ENCODE results near the gene UCN.
A peak's percentile ranks its signal among the peaks of the same experiment; 100 is the strongest.
"Not testable (repeated sequence)": the region's sequence is repeated elsewhere in the genome, so short reads cannot be mapped to it uniquely, and the experiment has no call there.

UCN gene, protein sequence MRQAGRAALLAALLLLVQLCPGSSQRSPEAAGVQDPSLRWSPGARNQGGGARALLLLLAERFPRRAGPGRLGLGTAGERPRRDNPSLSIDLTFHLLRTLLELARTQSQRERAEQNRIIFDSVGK

GRCh38 chr2:27308359-27308881, at the start of gene UCN:
Gene UCN (minus strand): TSS chr2:27308445. CDS start chr2:27307895, 550 bp downstream.
- DNase-seq = no peak
- no peak within 1 kb of the TSS for H3K27ac Mint-ChIP-seq

DNA sequence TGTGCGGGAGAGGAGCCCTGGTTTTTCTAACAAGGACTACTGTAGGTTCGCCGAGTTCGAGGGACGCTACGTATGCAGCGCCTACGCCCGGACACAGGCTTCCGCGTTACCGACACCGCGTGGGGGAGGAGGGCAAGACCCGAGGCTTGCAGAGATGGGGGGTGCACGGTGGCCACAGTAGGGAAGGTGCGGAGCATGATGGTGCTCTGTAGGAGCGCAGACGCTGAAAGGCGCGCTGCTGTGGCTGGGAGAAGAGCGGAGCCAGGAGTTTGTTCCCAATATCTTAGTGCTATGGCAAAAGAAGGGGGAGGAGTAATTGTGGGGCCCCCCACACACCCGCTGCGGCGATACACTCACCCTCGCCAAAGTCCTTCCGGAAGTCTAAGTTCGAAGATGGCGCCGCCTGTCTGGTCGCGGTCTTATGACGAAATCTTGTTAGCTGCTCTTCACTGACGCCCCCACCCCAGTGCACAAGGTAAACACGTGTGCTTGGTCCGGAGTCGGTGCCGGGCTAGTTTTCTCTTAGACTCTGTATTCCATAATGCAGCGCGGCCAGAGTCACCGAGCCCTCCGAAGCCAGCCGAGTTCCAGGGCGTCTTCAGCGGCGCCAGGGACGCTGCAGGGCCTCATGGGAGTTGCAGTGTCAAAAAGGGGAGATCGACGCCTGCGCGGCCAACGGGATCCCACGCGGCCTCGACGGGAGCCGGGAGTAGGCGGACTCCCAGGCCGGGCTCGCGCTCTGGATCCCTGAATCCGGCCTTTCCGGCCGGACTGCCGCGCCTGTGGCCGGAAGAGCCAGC, 48.3 kb upstream of the UCN start, which contains the start of gene GTF3C2:
GTF3C2 (minus strand) TSS at position 383 of the 800 bp plus-strand sequence. CDS start 13,210 bp downstream, outside the sequence.
- no peaks in the 10 kb centered on the region for H3K9me3 Mint-ChIP-seq
- peaks cover 57% of the 10 kb centered on the region for H3K4me1 Mint-ChIP-seq (ENCODE audit: low read depth)
- peak within 1 kb of the TSS; percentile 98 for H3K27ac Mint-ChIP-seq
- peak; percentile 93 for DNase-seq
- peak within 1 kb of the TSS; percentile 91 for H3K4me3 Mint-ChIP-seq
- H3K36me3 Mint-ChIP-seq (ENCODE audit: low read depth) = peaks cover 51% of the 10 kb centered on the region
- H3K27me3 Mint-ChIP-seq = no peaks in the 10 kb centered on the region

More at GRCh38 chr2:27308359-27308881, at the start of gene UCN:
- H3K9me3 Mint-ChIP-seq = no peaks in the 10 kb centered on the region
- H3K4me1 Mint-ChIP-seq (ENCODE audit: low read depth) = peaks cover 7% of the 10 kb centered on the region
- H3K36me3 Mint-ChIP-seq (ENCODE audit: low read depth) = peaks cover 42% of the 10 kb centered on the region
- peaks cover 42% of the 10 kb centered on the region for H3K27me3 Mint-ChIP-seq
- peak within 1 kb of the TSS; percentile 23 for H3K4me3 Mint-ChIP-seq

GRCh38 chr2:27356056-27356381, 47.8 kb upstream of the UCN start:
- no peak for DNase-seq
- Mint-ChIP-seq H3K27me3 (no peaks in the 10 kb centered on the region), H3K4me1 (ENCODE audit: low read depth) (peaks cover 58% of the 10 kb centered on the region), H3K4me3 (peak overlapping the region; percentile 91), H3K27ac (peak overlapping the region; percentile 98), H3K9me3 (no peaks in the 10 kb centered on the region), H3K36me3 (ENCODE audit: low read depth) (peaks cover 52% of the 10 kb centered on the region)

GRCh38 chr2:27354597-27354927, 46.3 kb upstream of the UCN start:
- H3K36me3 Mint-ChIP-seq (ENCODE audit: low read depth) = peaks cover 52% of the 10 kb centered on the region
- H3K4me3 Mint-ChIP-seq = peak overlapping the region; percentile 91
- H3K9me3 Mint-ChIP-seq = no peaks in the 10 kb centered on the region
- H3K27me3 Mint-ChIP-seq = no peaks in the 10 kb centered on the region
- DNase-seq = no peak
- H3K4me1 Mint-ChIP-seq (ENCODE audit: low read depth) = peaks cover 61% of the 10 kb centered on the region
- H3K27ac Mint-ChIP-seq = no peak overlapping the region

DNA sequence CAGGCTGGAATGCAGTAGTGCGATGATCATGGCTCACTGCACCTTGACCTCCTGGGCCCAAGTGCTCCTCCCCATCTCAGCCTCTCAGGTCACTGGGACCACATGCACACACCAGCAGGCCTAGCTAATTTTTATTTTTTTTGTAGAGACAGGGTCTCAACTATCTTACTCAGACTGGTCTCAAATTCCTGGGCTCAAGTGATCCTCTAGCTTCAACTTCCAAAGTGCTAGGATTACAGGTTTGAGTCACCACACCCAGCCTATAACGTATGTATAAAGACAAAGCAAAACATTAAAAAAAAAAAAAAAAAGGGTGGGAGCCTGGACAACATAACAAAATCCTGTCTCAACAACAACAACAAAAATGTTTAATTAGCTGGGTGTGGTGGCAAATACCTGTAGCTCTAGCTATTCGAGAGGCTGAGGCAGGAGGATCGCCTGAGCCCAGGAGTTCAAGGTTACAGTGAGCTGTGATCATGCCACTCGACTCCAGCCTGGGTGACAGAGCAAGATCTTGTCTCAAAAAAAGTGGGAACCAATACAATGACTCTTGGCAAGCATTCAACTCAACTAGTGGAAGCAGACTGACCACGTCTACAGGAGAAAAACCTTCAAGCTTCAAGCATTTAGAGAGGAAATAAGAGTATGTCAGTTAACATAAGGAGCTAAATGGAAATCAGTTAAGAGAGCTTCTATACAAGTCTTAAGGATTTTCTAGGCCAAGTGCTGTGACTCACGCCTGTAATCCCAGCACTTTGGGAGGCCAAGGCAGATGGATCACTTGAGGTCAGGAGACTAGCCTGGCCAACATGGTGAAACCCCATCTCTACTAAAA, 45.7 kb upstream of the UCN start:
- Mint-ChIP-seq H3K27ac (peak overlapping the region; percentile 59), H3K4me3 (peak overlapping the region; percentile 91), H3K27me3 (no peaks in the 10 kb centered on the region), H3K9me3 (no peaks in the 10 kb centered on the region), H3K4me1 (ENCODE audit: low read depth) (peaks cover 62% of the 10 kb centered on the region), H3K36me3 (ENCODE audit: low read depth) (peaks cover 55% of the 10 kb centered on the region)
- no peak for DNase-seq

DNA sequence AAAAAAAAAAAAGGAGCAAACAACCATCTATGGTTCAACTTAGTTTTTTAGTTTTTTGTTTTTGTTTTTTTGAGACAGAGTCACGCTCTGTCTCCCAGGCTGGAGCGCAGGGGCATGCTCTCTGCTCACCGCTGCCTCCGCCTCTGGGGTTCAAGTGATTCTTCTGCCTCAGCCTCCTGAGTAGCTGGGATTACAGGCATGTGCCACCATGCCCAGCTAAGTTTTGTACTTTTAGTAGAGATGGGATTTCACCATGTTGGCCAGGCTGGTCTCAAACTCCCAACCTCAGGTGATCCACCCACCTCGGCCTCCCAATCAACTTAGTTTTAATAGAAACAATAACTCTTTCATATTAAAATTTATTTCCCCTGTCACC, 45.1 kb upstream of the UCN start:
- H3K27me3 Mint-ChIP-seq, DNase-seq, H3K4me3 Mint-ChIP-seq, H3K9me3 Mint-ChIP-seq: not testable (repeated sequence)
- H3K4me1 Mint-ChIP-seq (ENCODE audit: low read depth) = peaks cover 59% of the 10 kb centered on the region
- H3K36me3 Mint-ChIP-seq (ENCODE audit: low read depth) = peaks cover 51% of the 10 kb centered on the region
- peak overlapping the region; percentile 23 for H3K27ac Mint-ChIP-seq

GRCh38 chr2:27351802-27352598, 43.8 kb upstream of the UCN start:
- peaks cover 61% of the 10 kb centered on the region for H3K4me1 Mint-ChIP-seq (ENCODE audit: low read depth)
- H3K4me3 Mint-ChIP-seq = peak overlapping the region; percentile 13
- no peak for DNase-seq
- peak overlapping the region; percentile 70 for H3K27ac Mint-ChIP-seq
- H3K36me3 Mint-ChIP-seq (ENCODE audit: low read depth) = peaks cover 53% of the 10 kb centered on the region
- H3K27me3 Mint-ChIP-seq = no peaks in the 10 kb centered on the region
- no peaks in the 10 kb centered on the region for H3K9me3 Mint-ChIP-seq

DNA sequence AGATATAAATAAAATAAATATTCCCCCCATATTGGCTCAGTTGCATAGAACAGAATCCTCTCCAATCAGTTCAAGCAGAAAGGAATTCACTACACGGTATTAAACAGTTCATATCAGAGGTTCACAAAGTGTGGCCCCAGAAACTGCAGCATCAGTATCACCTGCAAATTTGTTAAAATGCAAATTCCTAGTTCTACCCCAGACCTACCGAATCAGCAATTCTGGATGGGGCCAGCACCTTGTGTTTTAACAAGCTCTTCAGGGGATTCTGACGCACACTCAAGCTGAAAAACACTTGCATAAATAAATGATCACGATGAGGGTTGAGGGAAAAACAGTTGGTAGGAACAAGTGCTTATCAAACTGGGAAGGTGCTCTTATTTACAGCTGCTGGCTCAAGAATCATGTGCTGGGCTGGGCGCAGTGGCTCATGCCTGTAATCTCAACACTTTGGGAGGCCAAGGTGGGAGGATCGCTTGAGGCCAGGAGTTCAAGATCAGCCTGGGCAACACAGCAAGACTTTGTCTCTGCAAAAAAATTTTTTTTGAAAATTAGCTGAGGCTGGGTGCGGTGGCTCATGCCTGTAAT, 42.0 kb upstream of the UCN start:
- Mint-ChIP-seq H3K4me3 (no peak overlapping the region), H3K36me3 (ENCODE audit: low read depth) (peaks cover 44% of the 10 kb centered on the region), H3K4me1 (ENCODE audit: low read depth) (peaks cover 55% of the 10 kb centered on the region), H3K27me3 (no peaks in the 10 kb centered on the region), H3K27ac (no peak overlapping the region), H3K9me3 (no peaks in the 10 kb centered on the region)
- DNase-seq = no peak

- H3K4me1 Mint-ChIP-seq (ENCODE audit: low read depth) = peaks cover 39% of the 10 kb centered on the region
- no peak overlapping the region for H3K27ac Mint-ChIP-seq
- H3K36me3 Mint-ChIP-seq (ENCODE audit: low read depth) = peaks cover 49% of the 10 kb centered on the region
- no peaks in the 10 kb centered on the region for H3K9me3 Mint-ChIP-seq
- H3K27me3 Mint-ChIP-seq = no peaks in the 10 kb centered on the region
- H3K4me3 Mint-ChIP-seq = no peak overlapping the region
- no peak for DNase-seq
Measured at GRCh38 chr2:27347641-27348040, 39.4 kb upstream of the UCN start.

DNA sequence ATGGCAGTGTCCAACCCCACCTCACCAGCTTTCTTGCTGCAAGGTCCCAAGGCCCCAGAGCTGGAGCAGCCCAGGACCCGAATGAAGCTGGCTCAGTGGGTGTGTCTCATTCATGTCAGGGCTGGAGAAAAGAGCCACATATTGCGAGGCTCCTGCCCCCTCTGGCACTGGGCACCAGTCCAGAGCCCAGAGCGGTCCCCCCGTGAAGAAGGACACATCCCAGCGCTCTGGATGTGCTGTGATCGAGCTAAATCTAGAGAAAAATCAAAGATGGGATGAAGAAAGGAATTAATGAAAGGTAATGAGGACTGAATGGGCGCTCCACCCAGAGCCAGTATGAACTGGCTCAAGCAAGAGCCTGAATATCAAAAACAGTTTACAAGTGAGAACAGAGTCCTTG, 27.9 kb upstream of the UCN start:
- Mint-ChIP-seq H3K27me3 (no peaks in the 10 kb centered on the region), H3K36me3 (ENCODE audit: low read depth) (peaks cover 84% of the 10 kb centered on the region), H3K4me1 (ENCODE audit: low read depth) (no peaks in the 10 kb centered on the region), H3K4me3 (no peak overlapping the region), H3K27ac (no peak overlapping the region), H3K9me3 (no peaks in the 10 kb centered on the region)
- DNase-seq = no peak

DNA sequence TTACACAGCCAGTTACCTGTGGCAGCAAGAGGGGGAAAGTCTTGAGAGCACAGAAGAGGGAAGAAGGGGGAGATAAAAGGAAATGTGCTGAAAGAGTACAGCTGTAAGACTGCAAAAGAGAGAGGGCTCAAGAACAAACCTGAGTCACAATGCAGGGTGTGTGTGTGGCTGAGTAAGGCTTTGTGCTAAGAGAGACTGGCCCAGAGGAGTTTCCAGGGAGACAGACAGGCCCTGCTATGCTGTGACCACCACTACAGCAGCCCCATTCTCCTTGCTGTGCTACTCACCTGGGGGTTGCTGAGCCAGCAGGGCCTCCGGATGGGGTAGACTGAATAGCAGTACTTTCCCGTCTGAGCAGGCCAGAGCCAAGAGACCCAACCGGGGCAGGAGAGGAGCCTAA, 27.1 kb upstream of the UCN start:
- no peak overlapping the region for H3K4me3 Mint-ChIP-seq

DNA sequence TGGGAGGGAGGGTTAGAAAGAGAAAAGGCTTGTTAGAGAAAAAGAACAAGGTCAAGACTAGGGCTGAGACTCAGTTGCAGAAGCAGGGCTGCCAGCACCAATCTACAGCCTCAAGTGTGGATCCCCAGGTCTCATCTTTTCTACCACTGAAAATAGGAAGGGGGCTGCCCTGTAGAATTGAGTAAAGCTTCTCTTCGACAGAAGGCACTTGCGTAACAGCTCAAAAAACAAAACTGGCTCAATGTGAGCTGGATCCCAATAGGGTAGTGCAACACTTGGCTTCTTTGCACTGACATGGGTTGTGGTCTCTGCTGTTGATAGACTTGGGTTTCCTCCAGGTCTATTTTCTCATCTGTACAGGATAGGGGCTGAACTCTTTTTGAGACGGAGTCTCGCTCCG, 16.5 kb upstream of the UCN start:
- Mint-ChIP-seq H3K27ac (peak overlapping the region; percentile 9), H3K4me1 (ENCODE audit: low read depth) (peaks cover 27% of the 10 kb centered on the region), H3K4me3 (no peak overlapping the region), H3K27me3 (no peaks in the 10 kb centered on the region), H3K9me3 (no peaks in the 10 kb centered on the region), H3K36me3 (ENCODE audit: low read depth) (peaks cover 85% of the 10 kb centered on the region)
- DNase-seq = no peak

More for the DNA sequence above, 27.1 kb upstream of the UCN start:
- H3K9me3 Mint-ChIP-seq = no peaks in the 10 kb centered on the region
- no peak for DNase-seq
- no peaks in the 10 kb centered on the region for H3K27me3 Mint-ChIP-seq
- peaks cover 83% of the 10 kb centered on the region for H3K36me3 Mint-ChIP-seq (ENCODE audit: low read depth)
- H3K27ac Mint-ChIP-seq = peak overlapping the region; percentile 5
- no peaks in the 10 kb centered on the region for H3K4me1 Mint-ChIP-seq (ENCODE audit: low read depth)

- Mint-ChIP-seq H3K36me3 (ENCODE audit: low read depth) (peaks cover 80% of the 10 kb centered on the region), H3K4me1 (ENCODE audit: low read depth) (peaks cover 27% of the 10 kb centered on the region), H3K27ac (peak overlapping the region; percentile 92), H3K9me3 (no peaks in the 10 kb centered on the region), H3K27me3 (no peaks in the 10 kb centered on the region), H3K4me3 (peak overlapping the region; percentile 89)
- no peak for DNase-seq
Measured at GRCh38 chr2:27323596-27324285, 15.5 kb upstream of the UCN start.
